ENCODE measurements around the gene CDC42SE2. TPM values are rescaled to one million over a fixed set of nuclear protein-coding genes. Genes with fewer than 3 reads are reported as not detected.

The CDC42SE2 gene
- total and polyA plus RNA-seq, 2 experiments from 2014 or later: 24.2 to 36.2 TPM

DNA sequence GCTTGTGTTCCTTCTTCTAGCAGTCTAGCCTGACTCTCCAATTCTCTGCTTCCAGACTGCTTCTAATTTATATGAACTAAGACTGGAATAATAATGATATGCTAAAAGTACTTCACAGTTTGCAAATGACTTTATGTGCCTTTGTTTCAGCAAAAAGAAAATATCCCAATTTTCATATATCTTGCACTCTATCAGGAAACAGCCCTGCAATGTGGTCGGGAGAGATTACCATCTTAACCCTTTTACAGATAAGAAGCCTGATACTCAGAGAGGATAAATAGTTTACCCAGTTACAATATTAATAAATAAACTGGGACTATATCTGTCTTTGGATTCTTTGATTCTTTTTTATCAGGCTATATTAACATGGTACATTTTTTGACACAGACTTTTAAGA is 126.0 kb downstream of the CDC42SE2 start:
- Mint-ChIP-seq H3K4me3 (no peak overlapping the region), H3K36me3 (ENCODE audit: low read depth) (peaks cover 15% of the 10 kb centered on the region; the same call in 2 of the 3 replicates), H3K9me3 (no peaks in the 10 kb centered on the region), H3K27ac (no peak overlapping the region), H3K4me1 (peaks cover 5% of the 10 kb centered on the region; the same call in 2 of the 3 replicates), H3K27me3 (ENCODE audit: insufficient read depth, low read depth, poor library complexity) (no peaks in the 10 kb centered on the region)
- no peak for DNase-seq (ENCODE audit: low spot score)
- Histone ChIP-seq H3K4me1 (ENCODE audit: insufficient read depth) (peaks cover 9% of the 10 kb centered on the region; the same call in 1 of the 2 replicates), H3F3A (replicated peaks; ENCODE audit: low read depth) (no peaks in the 10 kb centered on the region), H3K4me3 (no peak overlapping the region), H3K27ac (ENCODE audit: low read depth) (no peak overlapping the region), H3K36me3 (ENCODE audit: insufficient read depth) (no peaks in the 10 kb centered on the region), H3K9me2 (ENCODE audit: insufficient read depth) (no peaks in the 10 kb centered on the region), H3K4me2 (no peak overlapping the region), H4K20me1 (replicated peaks; ENCODE audit: insufficient read depth) (no peaks in the 10 kb centered on the region), H2AFZ (no peak overlapping the region), H3K79me2 (replicated peaks; ENCODE audit: insufficient read depth) (no peaks in the 10 kb centered on the region), H3K27me3 (ENCODE audit: insufficient read depth) (no peaks in the 10 kb centered on the region)
- ATAC-seq: no peak
- TF ChIP-seq, protein P1, sequence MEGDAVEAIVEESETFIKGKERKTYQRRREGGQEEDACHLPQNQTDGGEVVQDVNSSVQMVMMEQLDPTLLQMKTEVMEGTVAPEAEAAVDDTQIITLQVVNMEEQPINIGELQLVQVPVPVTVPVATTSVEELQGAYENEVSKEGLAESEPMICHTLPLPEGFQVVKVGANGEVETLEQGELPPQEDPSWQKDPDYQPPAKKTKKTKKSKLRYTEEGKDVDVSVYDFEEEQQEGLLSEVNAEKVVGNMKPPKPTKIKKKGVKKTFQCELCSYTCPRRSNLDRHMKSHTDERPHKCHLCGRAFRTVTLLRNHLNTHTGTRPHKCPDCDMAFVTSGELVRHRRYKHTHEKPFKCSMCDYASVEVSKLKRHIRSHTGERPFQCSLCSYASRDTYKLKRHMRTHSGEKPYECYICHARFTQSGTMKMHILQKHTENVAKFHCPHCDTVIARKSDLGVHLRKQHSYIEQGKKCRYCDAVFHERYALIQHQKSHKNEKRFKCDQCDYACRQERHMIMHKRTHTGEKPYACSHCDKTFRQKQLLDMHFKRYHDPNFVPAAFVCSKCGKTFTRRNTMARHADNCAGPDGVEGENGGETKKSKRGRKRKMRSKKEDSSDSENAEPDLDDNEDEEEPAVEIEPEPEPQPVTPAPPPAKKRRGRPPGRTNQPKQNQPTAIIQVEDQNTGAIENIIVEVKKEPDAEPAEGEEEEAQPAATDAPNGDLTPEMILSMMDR (conservative IDR thresholded peaks at IDR 0.05; ENCODE audit: low read depth in 2 of 2): no peak
- TF ChIP-seq EZH2phosphoT487 (IDR thresholded peaks at IDR 0.05; ENCODE audit: unreplicated experiment): no peak
- no peak for TF ChIP-seq JUNB (IDR thresholded peaks at IDR 0.05; ENCODE audit: unreplicated experiment)
- TF ChIP-seq, protein P2, sequence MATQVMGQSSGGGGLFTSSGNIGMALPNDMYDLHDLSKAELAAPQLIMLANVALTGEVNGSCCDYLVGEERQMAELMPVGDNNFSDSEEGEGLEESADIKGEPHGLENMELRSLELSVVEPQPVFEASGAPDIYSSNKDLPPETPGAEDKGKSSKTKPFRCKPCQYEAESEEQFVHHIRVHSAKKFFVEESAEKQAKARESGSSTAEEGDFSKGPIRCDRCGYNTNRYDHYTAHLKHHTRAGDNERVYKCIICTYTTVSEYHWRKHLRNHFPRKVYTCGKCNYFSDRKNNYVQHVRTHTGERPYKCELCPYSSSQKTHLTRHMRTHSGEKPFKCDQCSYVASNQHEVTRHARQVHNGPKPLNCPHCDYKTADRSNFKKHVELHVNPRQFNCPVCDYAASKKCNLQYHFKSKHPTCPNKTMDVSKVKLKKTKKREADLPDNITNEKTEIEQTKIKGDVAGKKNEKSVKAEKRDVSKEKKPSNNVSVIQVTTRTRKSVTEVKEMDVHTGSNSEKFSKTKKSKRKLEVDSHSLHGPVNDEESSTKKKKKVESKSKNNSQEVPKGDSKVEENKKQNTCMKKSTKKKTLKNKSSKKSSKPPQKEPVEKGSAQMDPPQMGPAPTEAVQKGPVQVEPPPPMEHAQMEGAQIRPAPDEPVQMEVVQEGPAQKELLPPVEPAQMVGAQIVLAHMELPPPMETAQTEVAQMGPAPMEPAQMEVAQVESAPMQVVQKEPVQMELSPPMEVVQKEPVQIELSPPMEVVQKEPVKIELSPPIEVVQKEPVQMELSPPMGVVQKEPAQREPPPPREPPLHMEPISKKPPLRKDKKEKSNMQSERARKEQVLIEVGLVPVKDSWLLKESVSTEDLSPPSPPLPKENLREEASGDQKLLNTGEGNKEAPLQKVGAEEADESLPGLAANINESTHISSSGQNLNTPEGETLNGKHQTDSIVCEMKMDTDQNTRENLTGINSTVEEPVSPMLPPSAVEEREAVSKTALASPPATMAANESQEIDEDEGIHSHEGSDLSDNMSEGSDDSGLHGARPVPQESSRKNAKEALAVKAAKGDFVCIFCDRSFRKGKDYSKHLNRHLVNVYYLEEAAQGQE (IDR thresholded peaks at IDR 0.05; ENCODE audit: unreplicated experiment): no peak
- no peak for TF ChIP-seq ZNF331 (CRISPR knock-in tag; IDR thresholded peaks at IDR 0.05; ENCODE audit: low read depth)
- TF ChIP-seq EZH2 (IDR thresholded peaks at IDR 0.05; ENCODE audit: low read depth, unreplicated experiment): no peak
- TF ChIP-seq, protein P3, sequence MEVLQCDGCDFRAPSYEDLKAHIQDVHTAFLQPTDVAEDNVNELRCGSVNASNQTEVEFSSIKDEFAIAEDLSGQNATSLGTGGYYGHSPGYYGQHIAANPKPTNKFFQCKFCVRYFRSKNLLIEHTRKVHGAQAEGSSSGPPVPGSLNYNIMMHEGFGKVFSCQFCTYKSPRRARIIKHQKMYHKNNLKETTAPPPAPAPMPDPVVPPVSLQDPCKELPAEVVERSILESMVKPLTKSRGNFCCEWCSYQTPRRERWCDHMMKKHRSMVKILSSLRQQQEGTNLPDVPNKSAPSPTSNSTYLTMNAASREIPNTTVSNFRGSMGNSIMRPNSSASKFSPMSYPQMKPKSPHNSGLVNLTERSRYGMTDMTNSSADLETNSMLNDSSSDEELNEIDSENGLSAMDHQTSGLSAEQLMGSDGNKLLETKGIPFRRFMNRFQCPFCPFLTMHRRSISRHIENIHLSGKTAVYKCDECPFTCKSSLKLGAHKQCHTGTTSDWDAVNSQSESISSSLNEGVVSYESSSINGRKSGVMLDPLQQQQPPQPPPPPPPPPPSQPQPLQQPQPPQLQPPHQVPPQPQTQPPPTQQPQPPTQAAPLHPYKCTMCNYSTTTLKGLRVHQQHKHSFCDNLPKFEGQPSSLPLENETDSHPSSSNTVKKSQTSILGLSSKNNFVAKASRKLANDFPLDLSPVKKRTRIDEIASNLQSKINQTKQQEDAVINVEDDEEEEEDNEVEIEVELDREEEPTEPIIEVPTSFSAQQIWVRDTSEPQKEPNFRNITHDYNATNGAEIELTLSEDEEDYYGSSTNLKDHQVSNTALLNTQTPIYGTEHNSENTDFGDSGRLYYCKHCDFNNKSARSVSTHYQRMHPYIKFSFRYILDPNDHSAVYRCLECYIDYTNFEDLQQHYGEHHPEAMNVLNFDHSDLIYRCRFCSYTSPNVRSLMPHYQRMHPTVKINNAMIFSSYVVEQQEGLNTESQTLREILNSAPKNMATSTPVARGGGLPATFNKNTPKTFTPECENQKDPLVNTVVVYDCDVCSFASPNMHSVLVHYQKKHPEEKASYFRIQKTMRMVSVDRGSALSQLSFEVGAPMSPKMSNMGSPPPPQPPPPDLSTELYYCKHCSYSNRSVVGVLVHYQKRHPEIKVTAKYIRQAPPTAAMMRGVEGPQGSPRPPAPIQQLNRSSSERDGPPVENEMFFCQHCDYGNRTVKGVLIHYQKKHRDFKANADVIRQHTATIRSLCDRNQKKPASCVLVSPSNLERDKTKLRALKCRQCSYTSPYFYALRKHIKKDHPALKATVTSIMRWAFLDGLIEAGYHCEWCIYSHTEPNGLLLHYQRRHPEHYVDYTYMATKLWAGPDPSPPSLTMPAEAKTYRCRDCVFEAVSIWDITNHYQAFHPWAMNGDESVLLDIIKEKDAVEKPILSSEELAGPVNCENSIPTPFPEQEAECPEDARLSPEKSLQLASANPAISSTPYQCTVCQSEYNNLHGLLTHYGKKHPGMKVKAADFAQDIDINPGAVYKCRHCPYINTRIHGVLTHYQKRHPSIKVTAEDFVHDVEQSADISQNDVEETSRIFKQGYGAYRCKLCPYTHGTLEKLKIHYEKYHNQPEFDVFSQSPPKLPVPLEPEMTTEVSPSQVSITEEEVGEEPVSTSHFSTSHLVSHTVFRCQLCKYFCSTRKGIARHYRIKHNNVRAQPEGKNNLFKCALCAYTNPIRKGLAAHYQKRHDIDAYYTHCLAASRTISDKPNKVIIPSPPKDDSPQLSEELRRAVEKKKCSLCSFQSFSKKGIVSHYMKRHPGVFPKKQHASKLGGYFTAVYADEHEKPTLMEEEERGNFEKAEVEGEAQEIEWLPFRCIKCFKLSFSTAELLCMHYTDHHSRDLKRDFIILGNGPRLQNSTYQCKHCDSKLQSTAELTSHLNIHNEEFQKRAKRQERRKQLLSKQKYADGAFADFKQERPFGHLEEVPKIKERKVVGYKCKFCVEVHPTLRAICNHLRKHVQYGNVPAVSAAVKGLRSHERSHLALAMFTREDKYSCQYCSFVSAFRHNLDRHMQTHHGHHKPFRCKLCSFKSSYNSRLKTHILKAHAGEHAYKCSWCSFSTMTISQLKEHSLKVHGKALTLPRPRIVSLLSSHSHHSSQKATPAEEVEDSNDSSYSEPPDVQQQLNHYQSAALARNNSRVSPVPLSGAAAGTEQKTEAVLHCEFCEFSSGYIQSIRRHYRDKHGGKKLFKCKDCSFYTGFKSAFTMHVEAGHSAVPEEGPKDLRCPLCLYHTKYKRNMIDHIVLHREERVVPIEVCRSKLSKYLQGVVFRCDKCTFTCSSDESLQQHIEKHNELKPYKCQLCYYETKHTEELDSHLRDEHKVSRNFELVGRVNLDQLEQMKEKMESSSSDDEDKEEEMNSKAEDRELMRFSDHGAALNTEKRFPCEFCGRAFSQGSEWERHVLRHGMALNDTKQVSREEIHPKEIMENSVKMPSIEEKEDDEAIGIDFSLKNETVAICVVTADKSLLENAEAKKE (CRISPR knock-in tag; IDR thresholded peaks at IDR 0.05): no peak
- TF ChIP-seq, protein P4, sequence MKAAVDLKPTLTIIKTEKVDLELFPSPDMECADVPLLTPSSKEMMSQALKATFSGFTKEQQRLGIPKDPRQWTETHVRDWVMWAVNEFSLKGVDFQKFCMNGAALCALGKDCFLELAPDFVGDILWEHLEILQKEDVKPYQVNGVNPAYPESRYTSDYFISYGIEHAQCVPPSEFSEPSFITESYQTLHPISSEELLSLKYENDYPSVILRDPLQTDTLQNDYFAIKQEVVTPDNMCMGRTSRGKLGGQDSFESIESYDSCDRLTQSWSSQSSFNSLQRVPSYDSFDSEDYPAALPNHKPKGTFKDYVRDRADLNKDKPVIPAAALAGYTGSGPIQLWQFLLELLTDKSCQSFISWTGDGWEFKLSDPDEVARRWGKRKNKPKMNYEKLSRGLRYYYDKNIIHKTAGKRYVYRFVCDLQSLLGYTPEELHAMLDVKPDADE (IDR thresholded peaks at IDR 0.05): no peak
- TF ChIP-seq NANOG (IDR thresholded peaks at IDR 0.05; ENCODE audit: borderline replicate concordance): no peak
- TF ChIP-seq POLR2AphosphoS5 (IDR thresholded peaks at IDR 0.05; ENCODE audit: low read depth): no peak
